ENCODE data around the gene PRL. TPM values are rescaled to one million over a fixed set of nuclear protein-coding genes. Genes with fewer than 3 reads are reported as not detected.

PRL gene
- total RNA-seq, 1 experiment from 2014 or later, result not detected

GRCh38 chr6:22239261-22239921 is 57.4 kb downstream of the PRL start:
- no peak overlapping the region for H3K23ac ChIP-seq (ENCODE audit: insufficient read length, low read depth, low read length)
- H2BK120ac ChIP-seq (ENCODE audit: low read depth, low read length, poor library complexity, severe bottlenecking), result no peak overlapping the region
- WGBS (ENCODE audit: extremely low coverage, insufficient read length, low lambda C conversion rate), result no CpG with 5 or more reads among the region's 4 CpGs
- H3K27ac ChIP-seq (ENCODE audit: insufficient read length, low read depth, low read length), result no peak overlapping the region
- no peaks in the 10 kb centered on the region for H4K20me1 ChIP-seq (ENCODE audit: control insufficient read depth, insufficient read depth, insufficient read length)
- no peak overlapping the region for H3K4ac ChIP-seq (ENCODE audit: low read depth, low read length)
- TF ChIP-seq CTCF (conservative IDR thresholded peaks at IDR 0.05), result no peak
- H3K27me3 ChIP-seq (ENCODE audit: insufficient read depth, low read length), result no peaks in the 10 kb centered on the region
- peaks cover 16 to 18% of the 10 kb centered on the region in 2 experiments; a peak in 4 of 5 replicates for H3K9me3 Mint-ChIP-seq
- peaks cover 0 to 2% of the 10 kb centered on the region in 2 experiments; a peak in 2 of 4 replicates for H3K4me1 Mint-ChIP-seq
- no peak overlapping the region for H3K14ac ChIP-seq (ENCODE audit: insufficient read depth, low read length)
- H3K27me3 Mint-ChIP-seq (ENCODE audit: low read depth), result no peaks in the 10 kb centered on the region
- no peak overlapping the region for H4K8ac ChIP-seq (replicated peaks; ENCODE audit: insufficient read length, low read depth, low read length)
- no peaks in the 10 kb centered on the region for H3K79me2 ChIP-seq (ENCODE audit: insufficient read depth, low read length)
- H2BK20ac ChIP-seq (ENCODE audit: low read depth, low read length, poor library complexity, severe bottlenecking), result no peak overlapping the region
- peaks cover 0 to 23% (median 9%) of the 10 kb centered on the region in 3 experiments; a peak in 4 of 7 replicates for H3K36me3 Mint-ChIP-seq (ENCODE audit: insufficient read depth in 1 of 3, low read depth in 3 of 3)
- no peak overlapping the region for H2BK5ac ChIP-seq (ENCODE audit: insufficient read length, low read length)
- H3T11ph ChIP-seq (ENCODE audit: low read length), result no peak overlapping the region
- H3K79me1 ChIP-seq (ENCODE audit: insufficient read depth, low read depth, low read length, poor library complexity, severe bottlenecking), result no peaks in the 10 kb centered on the region
- no peak overlapping the region for H4K91ac ChIP-seq (ENCODE audit: insufficient read length, low read depth, low read length)
- no peak overlapping the region for H2BK15ac ChIP-seq (ENCODE audit: low read depth, low read length)
- no peak overlapping the region for H3K4me2 ChIP-seq (ENCODE audit: insufficient read depth, insufficient read length, low read length)
- no peak for DNase-seq
- H3K56ac ChIP-seq (ENCODE audit: insufficient read length, low read depth, low read length), result no peak overlapping the region
- no peaks in the 10 kb centered on the region for H3K9me3 ChIP-seq (ENCODE audit: control insufficient read depth, low read depth, low read length)
- no peak overlapping the region for H4K5ac ChIP-seq (ENCODE audit: insufficient read length, low read depth, low read length)
- H3K4me3 Mint-ChIP-seq, result no peak overlapping the region
- no peak overlapping the region for H3K9ac ChIP-seq (ENCODE audit: extremely low read depth, insufficient read length, low read length)
- no peaks in the 10 kb centered on the region for H3K4me1 ChIP-seq (ENCODE audit: insufficient read depth, low read length)
- no peak overlapping the region for H3K18ac ChIP-seq (ENCODE audit: insufficient read length, low read depth, low read length)
- no peak overlapping the region for H3K27ac Mint-ChIP-seq
- H2AFZ ChIP-seq (ENCODE audit: low read length), result no peak overlapping the region
- H2BK12ac ChIP-seq (ENCODE audit: insufficient read length, low read depth, low read length), result no peak overlapping the region
- H2AK5ac ChIP-seq (ENCODE audit: insufficient read length, low read length), result no peak overlapping the region
- H3K23me2 ChIP-seq (ENCODE audit: insufficient read length, low read depth, low read length, poor library complexity, severe bottlenecking), result no peaks in the 10 kb centered on the region

Measured in H9 (cell line).